SK-N-SH (cell line): ENCODE results near the gene GOT1. TPM values are rescaled to one million over a fixed set of nuclear protein-coding genes. Genes with fewer than 3 reads are reported as not detected.

Experiments
- CTCF ChIA-PET: fragments of 300-600, 350-600 bp; formaldehyde crosslinking; extraction: SDS; loops from one replicate; lab custom pipeline; 2021; lab: Yijun Ruan, JAX
- POLR2A ChIA-PET: fragments of 350-600 bp; sonication (Branson Sonifier 250); formaldehyde crosslinking; extraction: SDS; loops from one replicate; lab custom pipeline; 2020; ENCODE audit warnings: antibody characterized with exemption, inconsistent platforms; lab: Yijun Ruan, JAX
- DNase-seq: peaks from one replicate; pipeline ENCODE4 v3.0.0; 2012
- H2AFZ ChIP-seq: fragments of 200-600 bp; sonication (generic); 2 replicates; pipeline ENCODE4 v1.8.1; 2016; ENCODE audit warnings: antibody characterized with exemption, mild to moderate bottlenecking, low read depth
- H3F3A ChIP-seq: fragments of 200-600 bp; sonication (generic); replicated peaks from 2 replicates; pipeline ENCODE3; 2016; ENCODE audit warnings: antibody characterized with exemption, mild to moderate bottlenecking; ENCODE audit not compliant: insufficient read depth
- H3K27ac ChIP-seq, 2 experiments: fragments of 200-500 bp in 1 of 2; fragments of 200-600 bp in 1 of 2; sonication (Bioruptor generic) in 1 of 2; sonication (generic), shearing (Covaris generic) in 1 of 2; 2 replicates each; pipeline versions ENCODE4 v1.5.1 to v1.6.1; 2014 to 2016; ENCODE audit warnings: low read depth in 2 of 2, inconsistent platforms in 1 of 2, low read length in 1 of 2, mild to moderate bottlenecking in 1 of 2, mixed read lengths in 1 of 2
- H3K27me3 ChIP-seq: fragments of 200-600 bp; sonication (generic), shearing (Covaris generic); 2 replicates; pipeline ENCODE4 v1.6.1; 2016; ENCODE audit warnings: mixed run types; ENCODE audit not compliant: insufficient read depth
- H3K36me3 ChIP-seq, 2 experiments: fragments of 200-500 bp in 1 of 2; fragments of 200-600 bp in 1 of 2; sonication (Bioruptor generic) in 1 of 2; sonication (generic) in 1 of 2; replicated peaks in 1 of 2; 2 replicates each; pipeline versions ENCODE3 to v1.5.1; 2014 to 2016; ENCODE audit warnings: low read length in 1 of 2, mild to moderate bottlenecking in 1 of 2; ENCODE audit not compliant: insufficient read depth in 2 of 2, control insufficient read depth in 1 of 2
- H3K4me1 ChIP-seq, 2 experiments: fragments of 200-500 bp in 1 of 2; fragments of 200-600 bp in 1 of 2; sonication (Bioruptor generic) in 1 of 2; sonication (generic), shearing (Covaris generic) in 1 of 2; 2 replicates each; pipeline versions ENCODE4 v1.5.1 to v1.6.1; 2014 to 2016; ENCODE audit warnings: low read depth in 1 of 2, low read length in 1 of 2, mixed run types in 1 of 2; ENCODE audit not compliant: insufficient read depth in 2 of 2, control insufficient read depth in 1 of 2
- H3K4me2 ChIP-seq: fragments of 200-600 bp; sonication (generic), shearing (Covaris generic); 2 replicates; pipeline ENCODE4 v1.6.1; 2017; ENCODE audit warnings: mixed run types
- H3K4me3 ChIP-seq, 2 experiments: fragments of 200-500 bp in 1 of 2; fragments of 200-600 bp in 1 of 2; sonication (Bioruptor generic) in 1 of 2; sonication (generic), shearing (Covaris generic) in 1 of 2; 2 replicates each; pipeline versions ENCODE4 v1.5.1 to v1.8.1; 2014 to 2016; ENCODE audit warnings: low read depth in 2 of 2, inconsistent platforms in 1 of 2, low read length in 1 of 2, mild to moderate bottlenecking in 1 of 2, mixed read lengths in 1 of 2, moderate library complexity in 1 of 2
- H3K79me2 ChIP-seq: fragments of 200-600 bp; sonication (generic); 2 replicates; pipeline ENCODE4 v1.8.1; 2017; ENCODE audit warnings: mild to moderate bottlenecking; ENCODE audit not compliant: insufficient read depth
- H3K9ac ChIP-seq: fragments of 200-600 bp; sonication (generic); 2 replicates; pipeline ENCODE4 v1.6.1; 2017; ENCODE audit warnings: mixed run types
- H3K9me2 ChIP-seq: fragments of 200-600 bp; sonication (generic); 2 replicates; pipeline ENCODE4 v1.6.1; 2017; ENCODE audit warnings: mixed run types
- H3K9me3 ChIP-seq: fragments of 200-600 bp; sonication (generic); 2 replicates; pipeline ENCODE4 v1.6.1; 2017; ENCODE audit warnings: mixed run types, mild to moderate bottlenecking, moderate library complexity
- H4K20me1 ChIP-seq: fragments of 200-600 bp; sonication (generic); 2 replicates; pipeline ENCODE4 v1.6.1; 2017; ENCODE audit warnings: mild to moderate bottlenecking, mixed run types; ENCODE audit not compliant: insufficient read depth
- CHD2 ChIP-seq: fragments of 150-350 bp; IDR thresholded peaks from 2 replicates; pipeline ENCODE4 v1.6.1; 2018; ENCODE audit warnings: low read length; ENCODE audit not compliant: partially characterized antibody
- ELF1 ChIP-seq: IDR thresholded peaks from 2 replicates; pipeline ENCODE4 v1.4.0; 2012
- EZH2phosphoT487 ChIP-seq: fragments of 200-600 bp; sonication (generic); IDR thresholded peaks from 2 replicates; pipeline ENCODE4 v1.6.1; 2017; ENCODE audit warnings: low read depth, mixed run types, mild to moderate bottlenecking, antibody characterized with exemption, moderate library complexity, borderline replicate concordance
- FOXJ3 ChIP-seq: sonication (generic); formaldehyde crosslinking; IDR thresholded peaks from 2 replicates; pipeline ENCODE4 v1.5.1; 2020; ENCODE audit warnings: mild to moderate bottlenecking, missing genetic modification reagents
- FOXM1 ChIP-seq: IDR thresholded peaks from 2 replicates; pipeline ENCODE4 v1.4.0; 2012; ENCODE audit warnings: low read depth, mild to moderate bottlenecking
- GABPA ChIP-seq: IDR thresholded peaks from 2 replicates; pipeline ENCODE4 v1.4.0; 2012; ENCODE audit warnings: low read depth, mild to moderate bottlenecking
- GATA2 ChIP-seq: sonication (generic); formaldehyde crosslinking; IDR thresholded peaks from 2 replicates; pipeline ENCODE4 v1.5.0; 2020; ENCODE audit warnings: mild to moderate bottlenecking, missing genetic modification reagents
- IRF3 ChIP-seq: fragments of 150-350 bp; IDR thresholded peaks from 2 replicates; pipeline ENCODE4 v1.6.1; 2016; ENCODE audit warnings: mild to moderate bottlenecking, low read depth, low read length
- MXI1 ChIP-seq: IDR thresholded peaks from 2 replicates; pipeline ENCODE4 v1.6.1; 2012; ENCODE audit warnings: mild to moderate bottlenecking, low read depth, low read length, improper control_type of control experiment
- NFIC ChIP-seq: IDR thresholded peaks from 2 replicates; pipeline ENCODE4 v1.4.0; 2012; ENCODE audit warnings: borderline replicate concordance
- NRF1 ChIP-seq: IDR thresholded peaks from 2 replicates; pipeline ENCODE4 v1.6.1; 2012; ENCODE audit warnings: low read depth, mild to moderate bottlenecking, low read length
- PBX3 ChIP-seq: IDR thresholded peaks from 2 replicates; pipeline ENCODE4; 2012
- POLR2AphosphoS5 ChIP-seq: IDR thresholded peaks from 2 replicates; pipeline ENCODE4 v1.6.1; 2012; ENCODE audit warnings: low read depth, low read length
- RAD21 ChIP-seq: IDR thresholded peaks from 2 replicates; pipeline ENCODE4 v1.6.1; 2012; ENCODE audit warnings: mild to moderate bottlenecking, low read length
- REST ChIP-seq: IDR thresholded peaks from 2 replicates; pipeline ENCODE4 v1.6.1; 2012; ENCODE audit warnings: mild to moderate bottlenecking, low read depth, low read length, moderate library complexity
- RFX5 ChIP-seq: IDR thresholded peaks from 2 replicates; pipeline ENCODE4 v1.6.1; 2012; ENCODE audit warnings: mild to moderate bottlenecking, improper control_type of control experiment, low read length
- RXRA ChIP-seq: IDR thresholded peaks from 2 replicates; pipeline ENCODE4 v1.4.0; 2012; ENCODE audit warnings: low read depth, mild to moderate bottlenecking, borderline replicate concordance
- SMC3 ChIP-seq: IDR thresholded peaks from 2 replicates; pipeline ENCODE4 v1.6.1; 2012; ENCODE audit warnings: low read depth, low read length, improper control_type of control experiment
- TAF1 ChIP-seq: IDR thresholded peaks from 2 replicates; pipeline ENCODE4 v1.6.1; 2012; ENCODE audit warnings: low read depth, mild to moderate bottlenecking, low read length, moderate library complexity, borderline replicate concordance
- TCF12 ChIP-seq: IDR thresholded peaks from 2 replicates; pipeline ENCODE4 v1.4.0; 2012
- USF2 ChIP-seq: fragments of 150-350 bp; IDR thresholded peaks from 2 replicates; pipeline ENCODE4 v1.6.1; 2017; ENCODE audit warnings: antibody characterized with exemption, low read length, low read depth, borderline replicate concordance
- YY1 ChIP-seq: IDR thresholded peaks from 2 replicates; pipeline ENCODE4 v1.4.0; 2012; ENCODE audit warnings: low read depth, mild to moderate bottlenecking
- ZBTB33 ChIP-seq: IDR thresholded peaks from 2 replicates; pipeline ENCODE4 v1.4.0; 2012; ENCODE audit warnings: low read depth, borderline replicate concordance
- WGBS: methylation state at CpG from one replicate; pipeline ENCODE4 v1.1.6; 2017; ENCODE audit warnings: low lambda C conversion rate; 5-methylcytosine and 5-hydroxymethylcytosine counted together
- polyA plus RNA-seq, 3 experiments: library from polyadenylated mRNA; depleted of rRNA; stranded (reverse); fragments of >200 nt; gene quantifications; 2 replicates each; pipeline ENCODE4 v1.2.3, GENCODE V29; 2012
- TF ChIP-seq, protein P1 (sequence below): IDR thresholded peaks from 2 replicates; pipeline ENCODE4 v1.4.0; 2012; ENCODE audit warnings: low read depth, borderline replicate concordance

The GOT1 gene
- polyA plus RNA-seq, 1 of the 3 experiments (the other 2 are of a cell fraction), result 9.8 TPM

- Histone ChIP-seq H3K79me2 (no peaks in the 10 kb centered on the region), H3K9ac (peak overlapping the region; percentile 31; the same call in 1 of the 2 replicates), H3K27me3 (no peaks in the 10 kb centered on the region), H3K9me3 (no peaks in the 10 kb centered on the region), H2AFZ (no peak overlapping the region; the same call in 1 of the 2 replicates), H3K36me3 (peaks cover 11 to 12% of the 10 kb centered on the region in 2 experiments), H3K9me2 (no peaks in the 10 kb centered on the region), H3F3A (peaks cover 24% of the 10 kb centered on the region), H4K20me1 (no peaks in the 10 kb centered on the region), H3K4me2 (peak overlapping the region; percentile 30), H3K27ac (peak overlapping the region; percentile 67 to 77; a peak in 3 of 4 replicates), H3K4me3 (no peak overlapping the region), H3K4me1 (peaks cover 0 to 12% of the 10 kb centered on the region in 2 experiments; a peak in 2 of 4 replicates)
- DNase-seq, result no peak
- CTCF ChIA-PET, result no interaction called here
- POLR2A ChIA-PET, result no interaction called here
- 48% methylated on average over 2 of the region's 2 CpGs for WGBS
- TF ChIP-seq GATA2 (no peak), NFIC (no peak), USF2 (no peak), ZBTB33 (no peak), MXI1 (no peak), EZH2phosphoT487 (no peak), GABPA (no peak), FOXJ3 (CRISPR knock-in tag) (no peak), IRF3 (no peak), ELF1 (no peak), FOXM1 (no peak), CHD2 (no peak), RXRA (0 out of 2 replicates have a peak, but pooled peaks have one; percentile 8), TCF12 (peak; percentile 53), SMC3 (no peak), RFX5 (no peak), TAF1 (no peak), PBX3 (no peak), YY1 (peak; percentile 59; the same call in 1 of the 2 replicates), REST (no peak), RAD21 (no peak), NRF1 (no peak), POLR2AphosphoS5 (peak; percentile 8; the same call in 1 of the 2 replicates)
- TF ChIP-seq, protein P1, sequence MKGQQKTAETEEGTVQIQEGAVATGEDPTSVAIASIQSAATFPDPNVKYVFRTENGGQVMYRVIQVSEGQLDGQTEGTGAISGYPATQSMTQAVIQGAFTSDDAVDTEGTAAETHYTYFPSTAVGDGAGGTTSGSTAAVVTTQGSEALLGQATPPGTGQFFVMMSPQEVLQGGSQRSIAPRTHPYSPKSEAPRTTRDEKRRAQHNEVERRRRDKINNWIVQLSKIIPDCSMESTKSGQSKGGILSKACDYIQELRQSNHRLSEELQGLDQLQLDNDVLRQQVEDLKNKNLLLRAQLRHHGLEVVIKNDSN, result no peak
Observed at GRCh38 chr10:99395750-99396445, 34.5 kb downstream of the GOT1 start.
